Body of pancreas (tissue), 4 donors: ENCODE data around the gene ABCA13.

ENCODE experiments used
- CTCF ChIP-seq, 7 experiments: fragments of 450-650 bp in 4 of 7; fragments of 200-600 bp in 3 of 7; sonication (generic) in 3 of 7; IDR thresholded peaks; one replicate each; pipeline ENCODE4 v1.5.1; 2016 to 2019; ENCODE audit warnings: antibody characterized with exemption in 7 of 7
- POLR2A ChIP-seq, 3 donors: fragments of 450-650 bp; IDR thresholded peaks; one replicate each; pipeline ENCODE4 v1.6.1; 2016; ENCODE audit warnings: antibody characterized with exemption in 3 of 3, mild to moderate bottlenecking in 2 of 3

GRCh38 chr7:48188776-48189520 lies 17.7 kb downstream of the ABCA13 start:
- TF ChIP-seq CTCF (IDR thresholded peaks at IDR 0.05) (no peak), POLR2A (IDR thresholded peaks at IDR 0.05) (no peak)
